HepG2 (cell line): Measurements from ENCODE around the gene RIN3. TPM values are rescaled to one million over a fixed set of nuclear protein-coding genes. Genes with fewer than 3 reads are reported as not detected.

Source experiments
- ATAC-seq: fragments of 200-7000 bp; cut with Tn5 transposase; 3 replicates; pipeline ENCODE4 v1.9.1; 2020; ENCODE audit warnings: mild to moderate bottlenecking, moderate library complexity
- BruUV-seq: library from RNA; stranded (reverse); fragments of 400-500 nt; replicated peaks from 2 replicates; lab custom pipeline; 2021; lab: Mats Ljungman, UMichigan
- CTCF ChIA-PET: fragments of 300-600 bp; formaldehyde crosslinking; extraction: SDS; loops from one replicate; lab custom pipeline; 2021; ENCODE audit warnings: low total read pairs, inconsistent platforms, low intra/inter-chr PET ratio; lab: Yijun Ruan, JAX
- POLR2A ChIA-PET: fragments of 350-600 bp; sonication (Branson Sonifier 250); formaldehyde crosslinking; loops from one replicate; lab custom pipeline; 2020; ENCODE audit warnings: antibody characterized with exemption, inconsistent platforms; lab: Yijun Ruan, JAX
- DNase-seq: peaks from one replicate; pipeline ENCODE4 v3.0.0-alpha.2; 2015; ENCODE audit warnings: low spot score
- FAIRE-seq: peaks from 3 replicates; lab custom pipeline; 2011; peaks lifted over from hg19 to GRCh38; lab: Jason Lieb, UNC
- H2AFZ ChIP-seq: one replicate; pipeline ENCODE4 v1.6.1; 2011; ENCODE audit warnings: low read length, inconsistent platforms
- H3K27ac ChIP-seq: fragments of 300-600 bp; 3 replicates; pipeline ENCODE4 v1.8.0; 2011; ENCODE audit warnings: mixed run types, mild to moderate bottlenecking, mixed read lengths, low read length, inconsistent platforms; ENCODE audit not compliant: insufficient read depth; ENCODE audit errors: extremely low read length
- H3K27me3 ChIP-seq, 2 experiments: fragments of 200-600 bp in 1 of 2; 2 replicates in 1 of 2; 3 replicates in 1 of 2; pipeline versions ENCODE4 v1.6.0 to v1.8.0; 2011; ENCODE audit warnings: low read length in 2 of 2, mild to moderate bottlenecking in 2 of 2, moderate library complexity in 2 of 2, inconsistent platforms in 1 of 2; ENCODE audit not compliant: insufficient read depth in 2 of 2, control insufficient read depth in 1 of 2
- H3K36me3 ChIP-seq, 2 experiments: fragments of 200-600 bp in 1 of 2; replicated peaks in 1 of 2; 2 replicates in 1 of 2; 3 replicates in 1 of 2; pipeline versions ENCODE4 v1.5.1 to v1.8.0; 2011; ENCODE audit warnings: low read length in 2 of 2, inconsistent platforms in 1 of 2; ENCODE audit not compliant: insufficient read depth in 2 of 2, control insufficient read depth in 1 of 2
- H3K4me1 ChIP-seq: 2 replicates; pipeline ENCODE4 v1.5.1; 2012; ENCODE audit warnings: low read length, inconsistent platforms; ENCODE audit not compliant: insufficient read depth
- H3K4me2 ChIP-seq: 2 replicates; pipeline ENCODE4 v1.6.0; 2011; ENCODE audit warnings: low read depth, low read length, inconsistent platforms
- H3K4me3 ChIP-seq, 3 experiments: fragments of 200-600 bp in 1 of 3; sonication (generic), shearing (Covaris generic) in 1 of 3; replicated peaks in 1 of 3; 2 replicates each; pipeline ENCODE4 v1.5.1; 2011 to 2016; ENCODE audit warnings: low read length in 3 of 3, inconsistent platforms in 2 of 3, low read depth in 2 of 3, mild to moderate bottlenecking in 2 of 3, control low read depth in 1 of 3, mixed read lengths in 1 of 3; ENCODE audit not compliant: insufficient read depth in 1 of 3
- H3K79me2 ChIP-seq: one replicate; pipeline ENCODE4 v1.6.1; 2011; ENCODE audit warnings: low read length, inconsistent platforms; ENCODE audit not compliant: insufficient read depth
- H3K9ac ChIP-seq: 2 replicates; pipeline ENCODE4 v1.6.0; 2011; ENCODE audit warnings: mild to moderate bottlenecking, low read depth, low read length, inconsistent platforms; ENCODE audit not compliant: insufficient read depth
- H3K9me3 ChIP-seq: 2 replicates; pipeline ENCODE4 v1.5.1; 2012; ENCODE audit warnings: mild to moderate bottlenecking, low read length
- H4K20me1 ChIP-seq: 2 replicates; pipeline ENCODE4 v1.6.0; 2011; ENCODE audit warnings: inconsistent platforms, mild to moderate bottlenecking, low read length, moderate library complexity; ENCODE audit not compliant: insufficient read depth
- EP300 ChIP-seq, 3 experiments: sonication (generic) in 1 of 3; formaldehyde crosslinking in 1 of 3; IDR thresholded peaks; 2 replicates each; pipeline versions ENCODE4 v1.5.1 to v1.6.1; 2011 to 2020; ENCODE audit warnings: low read depth in 2 of 3, low read length in 2 of 3, borderline replicate concordance in 1 of 3, improper control_type of control experiment in 1 of 3, mild to moderate bottlenecking in 1 of 3, missing genetic modification reagents in 1 of 3, moderate library complexity in 1 of 3
- GLMP ChIP-seq: sonication (generic); formaldehyde crosslinking; IDR thresholded peaks from 2 replicates; pipeline ENCODE4 v1.9.0; 2021; ENCODE audit warnings: missing genetic modification reagents, mild to moderate bottlenecking, borderline replicate concordance
- HCFC1 ChIP-seq: fragments of 150-350 bp; IDR thresholded peaks from 2 replicates; pipeline ENCODE4 v1.6.1; 2014; ENCODE audit warnings: low read depth, low read length
- POGZ ChIP-seq: sonication (generic); formaldehyde crosslinking; IDR thresholded peaks from 2 replicates; pipeline ENCODE4 v1.4.0; 2020; ENCODE audit warnings: mild to moderate bottlenecking, missing genetic modification reagents
- TFDP1 ChIP-seq: IDR thresholded peaks from 2 replicates; pipeline ENCODE4 v1.6.1; 2016; ENCODE audit warnings: missing compliant biosample characterization, missing genetic modification reagents, borderline replicate concordance
- ZNF414 ChIP-seq: sonication (generic); formaldehyde crosslinking; IDR thresholded peaks from 2 replicates; pipeline ENCODE4 v1.5.0; 2020; ENCODE audit warnings: missing genetic modification reagents
- ZNF543 ChIP-seq: sonication (generic); formaldehyde crosslinking; IDR thresholded peaks from 2 replicates; pipeline ENCODE4 v1.4.0; 2020; ENCODE audit warnings: mild to moderate bottlenecking, missing genetic modification reagents
- ZNF777 ChIP-seq: sonication (generic); formaldehyde crosslinking; IDR thresholded peaks from 2 replicates; pipeline ENCODE4 v1.4.0; 2020; ENCODE audit warnings: missing genetic modification reagents
- ZNF780A ChIP-seq: sonication (generic); formaldehyde crosslinking; IDR thresholded peaks from 2 replicates; pipeline ENCODE4 v1.8.0; 2022; ENCODE audit warnings: mild to moderate bottlenecking, missing genetic modification reagents, moderate library complexity
- ZNF839 ChIP-seq: sonication (generic); formaldehyde crosslinking; IDR thresholded peaks from 2 replicates; pipeline ENCODE4 v1.4.0; 2020; ENCODE audit warnings: missing genetic modification reagents, mild to moderate bottlenecking, borderline replicate concordance
- WGBS: methylation state at CpG from one replicate; pipeline ENCODE4 v1.1.6; 2017; ENCODE audit warnings: low lambda C conversion rate; 5-methylcytosine and 5-hydroxymethylcytosine counted together
- in situ Hi-C: cut with HindIII; loops from 2 replicates; pipeline ENCODE4 v1.10.0; 2017; ENCODE audit warnings: low pct_unique_long_range_greater_than_20kb; ENCODE audit not compliant: extremely low pct_ligation_motif_present
- intact Hi-C: fragments of 100-400 bp; cut with micrococcal nuclease; formaldehyde crosslinking; loops from one replicate; pipeline ENCODE4 v1.10.0; 2022; ENCODE audit not compliant: unreplicated experiment
- polyA plus RNA-seq, 8 experiments: library from polyadenylated mRNA; depleted of rRNA in 3 of 8; stranded (reverse) in 7 of 8; unstranded in 1 of 8; fragments of >200 nt; fragmentation: Illumina TruSeq in 4 of 8; extraction: Trizol in 4 of 8; gene quantifications; 2 replicates each; pipeline versions ENCODE4 v1.2.1 to v1.2.3, GENCODE V29; 2011 to 2016; ENCODE audit warnings: low read depth in 4 of 8, missing spikeins in 1 of 8, mixed read lengths in 1 of 8; ENCODE audit not compliant: insufficient read depth in 1 of 8
- total RNA-seq, 5 experiments: library from RNA; depleted of rRNA; stranded (reverse); fragments of >200 nt; fragmentation: Illumina TruSeq; extraction: Trizol; gene quantifications; 2 replicates each; pipeline ENCODE4 v1.2.3, GENCODE V29; 2016; ENCODE audit warnings: low read depth in 1 of 5

Gene RIN3
- total and polyA plus RNA-seq, 2 of the 13 experiments (the other 11 are each of a cell fraction or from before 2014, with no cell fraction given): 2.3 to 3.6 TPM

- no TSS peak for BruUV-seq
- in situ Hi-C loops: no loop called here
- TF ChIP-seq POGZ: no peak
- TF ChIP-seq ZNF543 (CRISPR knock-in tag): no peak
- TF ChIP-seq ZNF839: no peak
- TF ChIP-seq HCFC1: no peak
- no peak for TF ChIP-seq ZNF777 (CRISPR knock-in tag)
- TF ChIP-seq ZNF780A (CRISPR knock-in tag): no peak
- TF ChIP-seq GLMP (CRISPR knock-in tag): no peak
- no peak for TF ChIP-seq ZNF414 (CRISPR knock-in tag)
- TF ChIP-seq TFDP1 (CRISPR knock-in tag): no peak
- TF ChIP-seq EP300 (IDR thresholded peaks at IDR 0.05; ENCODE audit: low read depth in 2 of 2, low read length in 2 of 2): no peak
- TF ChIP-seq EP300 (CRISPR knock-in tag; IDR thresholded peaks at IDR 0.05; ENCODE audit: borderline replicate concordance): no peak
- no peak overlapping the region for H3K9ac ChIP-seq
- H3K4me3 ChIP-seq: no peak overlapping the region
- H3K36me3 ChIP-seq: peaks cover 0 to 3% of the 10 kb centered on the region in 2 experiments; a peak in 1 of 5 replicates
- ATAC-seq (no peak), FAIRE-seq (no peak), DNase-seq (no peak)
- CTCF ChIA-PET: no interaction called here
- no peaks in the 10 kb centered on the region for H3K27me3 ChIP-seq
- intact Hi-C loops: no loop called here
- H3K4me1 ChIP-seq: no peaks in the 10 kb centered on the region
- no peak overlapping the region for H3K27ac ChIP-seq
- POLR2A ChIA-PET: no interaction called here
- no peaks in the 10 kb centered on the region for H4K20me1 ChIP-seq
- no peak overlapping the region for H2AFZ ChIP-seq
- H3K79me2 ChIP-seq: no peaks in the 10 kb centered on the region
- no peak overlapping the region for H3K4me2 ChIP-seq
- 90% methylated on average over 5 of the region's 5 CpGs for WGBS
- H3K9me3 ChIP-seq: peaks cover 17% of the 10 kb centered on the region
Measured at GRCh38 chr14:92625213-92625612, 111.6 kb downstream of the RIN3 start.
